ENCODE results near the gene CLDN10. TPM values are rescaled to one million over a fixed set of nuclear protein-coding genes. Genes with fewer than 3 reads are reported as not detected.
A peak's percentile ranks its signal among the peaks of the same experiment; 100 is the strongest.

Gene CLDN10
- total RNA-seq, 1 donor from 2014 or later, result not detected

- no peak for DNase-seq (ENCODE audit: extremely low spot score, unreplicated experiment)
- Mint-ChIP-seq H3K9me3 (ENCODE audit: unreplicated experiment) (no peaks in the 10 kb centered on the region), H3K27me3 (ENCODE audit: unreplicated experiment) (peaks cover 40% of the 10 kb centered on the region), H3K27ac (ENCODE audit: unreplicated experiment) (no peak overlapping the region), H3K4me1 (ENCODE audit: unreplicated experiment) (peaks cover 4% of the 10 kb centered on the region), H3K36me3 (ENCODE audit: unreplicated experiment) (no peaks in the 10 kb centered on the region), H3K4me3 (ENCODE audit: unreplicated experiment) (no peak overlapping the region)
- TF ChIP-seq, protein P1, sequence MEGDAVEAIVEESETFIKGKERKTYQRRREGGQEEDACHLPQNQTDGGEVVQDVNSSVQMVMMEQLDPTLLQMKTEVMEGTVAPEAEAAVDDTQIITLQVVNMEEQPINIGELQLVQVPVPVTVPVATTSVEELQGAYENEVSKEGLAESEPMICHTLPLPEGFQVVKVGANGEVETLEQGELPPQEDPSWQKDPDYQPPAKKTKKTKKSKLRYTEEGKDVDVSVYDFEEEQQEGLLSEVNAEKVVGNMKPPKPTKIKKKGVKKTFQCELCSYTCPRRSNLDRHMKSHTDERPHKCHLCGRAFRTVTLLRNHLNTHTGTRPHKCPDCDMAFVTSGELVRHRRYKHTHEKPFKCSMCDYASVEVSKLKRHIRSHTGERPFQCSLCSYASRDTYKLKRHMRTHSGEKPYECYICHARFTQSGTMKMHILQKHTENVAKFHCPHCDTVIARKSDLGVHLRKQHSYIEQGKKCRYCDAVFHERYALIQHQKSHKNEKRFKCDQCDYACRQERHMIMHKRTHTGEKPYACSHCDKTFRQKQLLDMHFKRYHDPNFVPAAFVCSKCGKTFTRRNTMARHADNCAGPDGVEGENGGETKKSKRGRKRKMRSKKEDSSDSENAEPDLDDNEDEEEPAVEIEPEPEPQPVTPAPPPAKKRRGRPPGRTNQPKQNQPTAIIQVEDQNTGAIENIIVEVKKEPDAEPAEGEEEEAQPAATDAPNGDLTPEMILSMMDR (IDR thresholded peaks at IDR 0.05), result no peak
These were observed 22.3 kb upstream of the CLDN10 start for GRCh38 chr13:95530178-95530577.

DNA sequence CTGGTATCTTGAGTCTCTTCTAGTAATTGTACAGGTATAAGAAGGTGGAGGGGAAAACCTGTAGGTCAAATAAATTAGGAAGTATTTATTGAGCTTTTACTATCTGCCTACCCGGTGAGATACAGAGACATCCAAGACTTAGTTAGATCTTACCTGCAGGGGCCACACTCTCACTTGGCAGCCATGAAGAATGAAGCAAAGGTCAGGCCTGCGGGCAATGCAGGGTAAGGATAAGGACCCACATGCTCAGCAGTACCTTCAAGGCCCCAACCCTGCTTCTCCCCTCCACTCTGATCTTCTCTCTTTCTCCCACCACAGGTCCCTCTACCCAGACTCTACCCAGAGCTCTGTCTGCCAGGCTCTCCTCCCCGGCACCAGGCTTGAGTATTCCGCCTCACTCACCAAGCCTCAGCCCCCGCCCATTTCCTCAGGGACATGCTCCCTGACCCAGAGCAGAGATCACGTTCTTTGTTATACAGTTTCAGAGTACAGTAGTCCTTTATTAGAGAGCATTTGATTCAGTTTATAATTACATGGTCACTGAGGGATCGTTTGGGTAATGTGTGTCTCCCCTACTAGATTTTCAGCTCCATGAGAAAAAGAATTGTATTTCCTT, 18.9 kb upstream of the CLDN10 start:
- Mint-ChIP-seq H3K4me1 (ENCODE audit: unreplicated experiment) (peaks cover 6% of the 10 kb centered on the region), H3K36me3 (ENCODE audit: unreplicated experiment) (no peaks in the 10 kb centered on the region), H3K4me3 (ENCODE audit: unreplicated experiment) (no peak overlapping the region), H3K9me3 (ENCODE audit: unreplicated experiment) (no peaks in the 10 kb centered on the region), H3K27me3 (ENCODE audit: unreplicated experiment) (peaks cover 38% of the 10 kb centered on the region), H3K27ac (ENCODE audit: unreplicated experiment) (no peak overlapping the region)
- DNase-seq (ENCODE audit: extremely low spot score, unreplicated experiment), result no peak
- TF ChIP-seq, protein P1 (IDR thresholded peaks at IDR 0.05), result no peak

DNA sequence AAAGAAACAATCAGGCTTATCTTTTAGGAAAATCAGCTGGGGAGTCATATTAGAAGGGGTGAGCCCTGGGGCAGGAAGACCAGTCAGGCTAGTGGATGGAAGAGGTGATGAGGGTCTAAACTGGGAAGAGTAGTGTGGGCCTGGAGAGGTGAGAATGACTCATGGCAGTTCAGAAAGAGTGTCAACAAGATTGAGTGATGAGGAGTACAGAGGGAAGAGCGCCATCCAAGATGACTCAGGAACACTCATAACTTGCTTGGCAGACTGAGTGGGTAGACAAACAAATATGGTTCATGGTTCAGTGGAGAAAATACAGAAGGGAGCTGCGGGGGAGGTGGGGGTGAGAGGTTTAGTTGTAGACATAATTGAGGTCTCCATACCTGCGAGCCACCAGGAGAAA, 17.3 kb upstream of the CLDN10 start:
- no peak for DNase-seq (ENCODE audit: extremely low spot score, unreplicated experiment)
- H3K4me1 Mint-ChIP-seq (ENCODE audit: unreplicated experiment), result peaks cover 3% of the 10 kb centered on the region
- H3K27me3 Mint-ChIP-seq (ENCODE audit: unreplicated experiment), result peaks cover 29% of the 10 kb centered on the region
- H3K9me3 Mint-ChIP-seq (ENCODE audit: unreplicated experiment), result no peaks in the 10 kb centered on the region
- H3K4me3 Mint-ChIP-seq (ENCODE audit: unreplicated experiment), result no peak overlapping the region
- H3K36me3 Mint-ChIP-seq (ENCODE audit: unreplicated experiment), result no peaks in the 10 kb centered on the region
- no peak overlapping the region for H3K27ac Mint-ChIP-seq (ENCODE audit: unreplicated experiment)
- TF ChIP-seq, protein P1 (IDR thresholded peaks at IDR 0.05), result no peak

GRCh38 chr13:95536632-95537241, 15.8 kb upstream of the CLDN10 start:
- Mint-ChIP-seq H3K4me1 (ENCODE audit: unreplicated experiment) (peaks cover 1% of the 10 kb centered on the region), H3K4me3 (ENCODE audit: unreplicated experiment) (no peak overlapping the region)

DNA sequence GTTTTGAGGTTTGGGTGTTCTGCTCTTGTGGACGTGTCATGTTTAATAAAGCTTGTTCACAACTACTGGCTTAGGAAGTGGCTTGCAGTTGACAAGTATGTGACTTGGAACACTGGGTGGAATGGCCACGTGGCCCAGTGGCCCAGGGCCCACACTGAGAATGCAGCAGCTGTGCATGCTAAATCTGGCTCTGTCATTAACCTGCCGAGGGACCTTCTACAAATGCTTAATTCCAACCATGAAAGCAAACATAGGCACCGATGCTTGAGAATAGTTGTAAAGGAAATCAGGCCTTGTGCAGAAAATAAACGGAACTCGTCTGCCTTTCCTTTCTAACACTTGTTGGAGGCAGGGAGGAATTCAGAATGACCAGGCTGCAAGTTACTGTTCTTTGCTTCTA, 11.6 kb upstream of the CLDN10 start:
- H3K27me3 Mint-ChIP-seq (ENCODE audit: unreplicated experiment), result peaks cover 28% of the 10 kb centered on the region
- no peak overlapping the region for H3K4me3 Mint-ChIP-seq (ENCODE audit: unreplicated experiment)
- no peaks in the 10 kb centered on the region for H3K9me3 Mint-ChIP-seq (ENCODE audit: unreplicated experiment)
- no peak for DNase-seq (ENCODE audit: extremely low spot score, unreplicated experiment)
- TF ChIP-seq, protein P1 (IDR thresholded peaks at IDR 0.05), result no peak
- no peaks in the 10 kb centered on the region for H3K36me3 Mint-ChIP-seq (ENCODE audit: unreplicated experiment)
- no peak overlapping the region for H3K27ac Mint-ChIP-seq (ENCODE audit: unreplicated experiment)
- H3K4me1 Mint-ChIP-seq (ENCODE audit: unreplicated experiment), result peaks cover 1% of the 10 kb centered on the region

More at GRCh38 chr13:95536632-95537241, 15.8 kb upstream of the CLDN10 start:
- H3K27me3 Mint-ChIP-seq (ENCODE audit: unreplicated experiment), result peaks cover 30% of the 10 kb centered on the region
- DNase-seq (ENCODE audit: extremely low spot score, unreplicated experiment), result no peak
- no peaks in the 10 kb centered on the region for H3K9me3 Mint-ChIP-seq (ENCODE audit: unreplicated experiment)
- TF ChIP-seq, protein P1 (IDR thresholded peaks at IDR 0.05), result peak; percentile 60
- no peak overlapping the region for H3K27ac Mint-ChIP-seq (ENCODE audit: unreplicated experiment)
- no peaks in the 10 kb centered on the region for H3K36me3 Mint-ChIP-seq (ENCODE audit: unreplicated experiment)
